Ishikawa (cell line): ENCODE measurements around the gene KCNK5.
A peak's percentile ranks its signal among the peaks of the same experiment; 100 is the strongest.

Experiments
- CEBPB ChIP-seq: IDR thresholded peaks from 2 replicates; pipeline ENCODE4 v1.6.1; 2012
- CREB1 ChIP-seq: IDR thresholded peaks from 2 replicates; pipeline ENCODE4 v1.6.1; 2012; ENCODE audit warnings: low read depth
- EGR1 ChIP-seq: IDR thresholded peaks from 2 replicates; pipeline ENCODE4 v1.6.1; 2012
- EP300 ChIP-seq: IDR thresholded peaks from 2 replicates; pipeline ENCODE4 v1.6.1; 2012; ENCODE audit warnings: borderline replicate concordance
- FOXM1 ChIP-seq: IDR thresholded peaks from 2 replicates; pipeline ENCODE4 v1.6.1; 2012; ENCODE audit warnings: low read depth, borderline replicate concordance
- MAX ChIP-seq: IDR thresholded peaks from 2 replicates; pipeline ENCODE4 v1.6.1; 2012
- NFIC ChIP-seq: IDR thresholded peaks from 2 replicates; pipeline ENCODE4 v1.6.1; 2012
- RAD21 ChIP-seq: IDR thresholded peaks from 2 replicates; pipeline ENCODE4 v1.6.1; 2012; ENCODE audit warnings: low read depth
- REST ChIP-seq: IDR thresholded peaks from 2 replicates; pipeline ENCODE4 v1.6.1; 2012; ENCODE audit warnings: low read depth, mild to moderate bottlenecking
- TAF1 ChIP-seq: IDR thresholded peaks from 2 replicates; pipeline ENCODE4 v1.6.1; 2012; ENCODE audit warnings: low read depth, mild to moderate bottlenecking
- TCF12 ChIP-seq: IDR thresholded peaks from 2 replicates; pipeline ENCODE4 v1.6.1; 2012; ENCODE audit warnings: low read depth
- TEAD4 ChIP-seq: IDR thresholded peaks from 2 replicates; pipeline ENCODE4 v1.6.1; 2012
- USF1 ChIP-seq: IDR thresholded peaks from 2 replicates; pipeline ENCODE4 v1.6.1; 2012
- YY1 ChIP-seq: IDR thresholded peaks from 2 replicates; pipeline ENCODE4 v1.6.1; 2012; ENCODE audit warnings: low read depth
- ZBTB7A ChIP-seq: IDR thresholded peaks from 2 replicates; pipeline ENCODE4 v1.6.1; 2012; ENCODE audit warnings: low read depth

KCNK5 gene

GRCh38 chr6:39221779-39222641 lies 7.3 kb downstream of the KCNK5 start:
- TF ChIP-seq MAX (no peak), FOXM1 (no peak), USF1 (no peak; the same call in 1 of the 2 replicates), YY1 (no peak), ZBTB7A (no peak), REST (no peak), CREB1 (no peak), NFIC (no peak), RAD21 (no peak), EGR1 (no peak), CEBPB (no peak), TCF12 (no peak), TEAD4 (no peak), TAF1 (no peak), EP300 (no peak)

- no peak for TF ChIP-seq CREB1
- TF ChIP-seq YY1, result no peak
- TF ChIP-seq ZBTB7A, result no peak
- no peak for TF ChIP-seq USF1
- no peak for TF ChIP-seq NFIC
- TF ChIP-seq MAX, result no peak
- no peak for TF ChIP-seq CEBPB
- no peak for TF ChIP-seq TAF1
- no peak for TF ChIP-seq TCF12
- no peak for TF ChIP-seq RAD21
- TF ChIP-seq EP300, result no peak
- TF ChIP-seq FOXM1, result no peak
- TF ChIP-seq EGR1, result no peak
- no peak for TF ChIP-seq REST
- TF ChIP-seq TEAD4, result no peak
Measured at GRCh38 chr6:39221115-39221514, 8.2 kb downstream of the KCNK5 start.

- TF ChIP-seq EP300 (no peak), RAD21 (peak; percentile 26; the same call in 1 of the 2 replicates)
Measured at GRCh38 chr6:39218868-39219567, 10.3 kb downstream of the KCNK5 start.

- no peak for TF ChIP-seq RAD21
- TF ChIP-seq USF1, result no peak
- no peak for TF ChIP-seq NFIC
- TF ChIP-seq TEAD4, result no peak
- no peak for TF ChIP-seq CREB1
- TF ChIP-seq TAF1, result no peak
- no peak for TF ChIP-seq TCF12
- no peak for TF ChIP-seq REST
- TF ChIP-seq YY1, result no peak
- TF ChIP-seq MAX, result no peak
- TF ChIP-seq EGR1, result no peak
- TF ChIP-seq EP300, result no peak
- no peak for TF ChIP-seq ZBTB7A
- TF ChIP-seq FOXM1, result no peak
- no peak for TF ChIP-seq CEBPB
Measured at GRCh38 chr6:39217177-39217864, 12.0 kb downstream of the KCNK5 start.
